Measurements from ENCODE around the gene P3H4.

DNA sequence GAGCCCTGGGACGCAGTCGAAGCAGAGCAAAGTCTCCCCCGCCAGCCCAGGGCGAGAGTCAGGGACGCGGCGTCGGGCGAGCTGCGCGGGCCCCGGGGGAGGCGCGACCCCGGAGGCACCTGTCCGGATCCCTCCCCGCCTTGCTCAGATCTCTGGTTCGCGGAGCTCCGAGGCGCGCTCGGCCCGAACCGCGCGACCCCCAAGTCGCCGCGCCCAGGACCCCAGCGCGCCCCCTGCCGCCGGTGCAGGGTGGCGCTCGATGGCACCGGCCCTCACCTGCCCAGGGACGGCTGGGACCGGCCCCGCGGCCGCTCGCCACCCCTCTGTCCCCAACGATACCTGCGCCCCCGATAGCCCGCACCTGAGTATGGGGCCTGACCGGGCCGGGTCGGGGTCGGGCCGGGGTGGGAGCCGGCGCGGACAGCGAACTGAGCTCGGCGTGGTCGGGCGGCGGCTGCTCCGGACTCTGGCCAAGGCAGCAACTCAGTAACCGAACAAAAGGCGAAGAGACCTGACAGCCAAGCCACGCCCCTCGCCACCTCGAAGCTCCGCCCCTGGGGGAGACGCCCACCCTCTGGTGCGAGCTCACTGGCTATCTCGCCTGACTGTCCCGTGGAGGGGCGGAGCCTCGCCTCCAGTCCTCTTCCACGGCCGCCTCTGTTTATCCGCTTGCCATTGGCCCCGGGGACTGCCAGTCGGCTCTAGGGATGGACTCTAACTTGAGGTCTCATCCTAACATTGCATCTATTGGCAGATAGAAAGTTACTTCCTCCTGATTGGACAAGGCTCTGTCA is 25.3 kb downstream of the P3H4 start, which contains the start of gene JUP:
- peak; percentile 83 for TF ChIP-seq POLR2A (IDR thresholded peaks at IDR 0.05; ENCODE audit: low read depth)
- TF ChIP-seq, protein P1, sequence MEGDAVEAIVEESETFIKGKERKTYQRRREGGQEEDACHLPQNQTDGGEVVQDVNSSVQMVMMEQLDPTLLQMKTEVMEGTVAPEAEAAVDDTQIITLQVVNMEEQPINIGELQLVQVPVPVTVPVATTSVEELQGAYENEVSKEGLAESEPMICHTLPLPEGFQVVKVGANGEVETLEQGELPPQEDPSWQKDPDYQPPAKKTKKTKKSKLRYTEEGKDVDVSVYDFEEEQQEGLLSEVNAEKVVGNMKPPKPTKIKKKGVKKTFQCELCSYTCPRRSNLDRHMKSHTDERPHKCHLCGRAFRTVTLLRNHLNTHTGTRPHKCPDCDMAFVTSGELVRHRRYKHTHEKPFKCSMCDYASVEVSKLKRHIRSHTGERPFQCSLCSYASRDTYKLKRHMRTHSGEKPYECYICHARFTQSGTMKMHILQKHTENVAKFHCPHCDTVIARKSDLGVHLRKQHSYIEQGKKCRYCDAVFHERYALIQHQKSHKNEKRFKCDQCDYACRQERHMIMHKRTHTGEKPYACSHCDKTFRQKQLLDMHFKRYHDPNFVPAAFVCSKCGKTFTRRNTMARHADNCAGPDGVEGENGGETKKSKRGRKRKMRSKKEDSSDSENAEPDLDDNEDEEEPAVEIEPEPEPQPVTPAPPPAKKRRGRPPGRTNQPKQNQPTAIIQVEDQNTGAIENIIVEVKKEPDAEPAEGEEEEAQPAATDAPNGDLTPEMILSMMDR (IDR thresholded peaks at IDR 0.05): peak; percentile 31 to 49 (median 42)

All from esophagus muscularis mucosa (tissue), 3 donors.